ENCODE data around the gene MYL6B.
A peak's percentile ranks its signal among the peaks of the same experiment; 100 is the strongest.
"Not testable (repeated sequence)": the region's sequence is repeated elsewhere in the genome, so short reads cannot be mapped to it uniquely, and the experiment has no call there.

MYL6B gene

DNA sequence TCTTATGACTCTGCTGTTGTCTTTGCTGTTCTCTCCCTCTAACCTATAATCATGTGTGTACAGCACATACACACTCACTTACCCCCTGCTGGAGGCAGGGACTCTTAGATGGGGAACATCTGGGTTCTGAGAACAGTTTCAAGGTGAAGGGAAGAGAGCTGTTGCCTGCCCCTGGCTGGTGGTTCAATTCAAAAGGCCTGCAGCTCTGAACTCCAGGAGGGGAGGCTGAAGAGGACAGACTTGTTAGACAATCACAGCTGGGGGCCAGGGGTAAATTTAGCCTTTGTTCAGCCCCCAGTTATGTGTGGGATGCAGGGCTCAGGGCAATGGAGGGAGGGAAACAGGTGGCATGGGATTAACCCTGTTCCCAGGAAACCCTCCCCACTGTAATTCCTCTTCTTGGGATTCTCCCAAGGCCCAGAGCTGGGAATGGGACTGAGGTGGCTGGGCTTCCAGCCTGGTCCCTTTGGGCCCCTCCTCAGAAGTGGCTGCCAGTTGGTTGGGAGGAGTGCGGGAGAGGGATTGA is 1.9 kb downstream of the MYL6B start:
- DNase-seq = peak in 1 of 2 experiments; percentile 27

DNA sequence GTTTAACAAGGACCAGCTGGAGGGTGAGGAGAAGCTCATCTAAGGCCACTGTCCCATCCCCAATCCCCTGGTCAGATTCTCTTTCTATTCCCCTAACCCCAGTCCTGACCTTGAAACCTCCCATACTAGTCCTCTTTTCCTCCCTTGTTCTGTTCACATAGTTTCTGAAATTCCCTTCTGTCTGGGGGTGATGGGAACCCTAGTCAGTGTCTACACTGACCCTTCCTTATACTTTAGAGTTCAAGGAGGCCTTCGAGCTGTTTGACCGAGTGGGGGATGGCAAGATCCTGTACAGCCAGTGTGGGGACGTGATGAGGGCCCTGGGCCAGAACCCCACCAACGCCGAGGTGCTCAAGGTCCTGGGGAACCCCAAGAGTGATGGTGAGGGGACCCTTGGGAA is 2.4 kb downstream of the MYL6B start:
- DNase-seq = no peak

DNA sequence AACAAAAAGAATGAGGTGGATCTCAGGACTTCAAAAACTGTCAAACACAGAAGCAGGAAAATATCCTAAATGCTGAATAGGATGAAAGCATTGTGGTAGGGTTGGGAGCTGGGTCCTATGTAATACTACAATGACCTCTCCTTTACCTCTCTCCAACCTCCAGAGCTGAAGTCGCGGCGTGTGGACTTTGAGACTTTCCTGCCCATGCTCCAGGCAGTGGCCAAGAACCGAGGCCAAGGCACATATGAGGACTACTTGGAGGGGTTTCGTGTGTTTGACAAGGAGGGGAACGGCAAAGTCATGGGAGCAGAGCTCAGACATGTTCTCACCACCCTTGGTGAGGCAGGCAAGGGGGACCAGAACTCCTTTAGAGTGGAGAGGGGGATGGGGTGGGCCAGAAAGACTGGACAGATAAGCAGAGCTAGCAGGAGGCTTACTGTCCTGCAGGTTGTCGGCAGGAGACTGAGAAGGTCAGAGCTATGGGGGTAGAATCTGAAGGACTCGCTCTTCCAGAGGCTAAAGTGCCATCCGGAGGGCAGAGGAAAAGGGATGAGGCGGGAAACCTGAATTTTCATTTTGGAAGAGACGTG is 3.0 kb downstream of the MYL6B start:
- DNase-seq = no peak

DNA sequence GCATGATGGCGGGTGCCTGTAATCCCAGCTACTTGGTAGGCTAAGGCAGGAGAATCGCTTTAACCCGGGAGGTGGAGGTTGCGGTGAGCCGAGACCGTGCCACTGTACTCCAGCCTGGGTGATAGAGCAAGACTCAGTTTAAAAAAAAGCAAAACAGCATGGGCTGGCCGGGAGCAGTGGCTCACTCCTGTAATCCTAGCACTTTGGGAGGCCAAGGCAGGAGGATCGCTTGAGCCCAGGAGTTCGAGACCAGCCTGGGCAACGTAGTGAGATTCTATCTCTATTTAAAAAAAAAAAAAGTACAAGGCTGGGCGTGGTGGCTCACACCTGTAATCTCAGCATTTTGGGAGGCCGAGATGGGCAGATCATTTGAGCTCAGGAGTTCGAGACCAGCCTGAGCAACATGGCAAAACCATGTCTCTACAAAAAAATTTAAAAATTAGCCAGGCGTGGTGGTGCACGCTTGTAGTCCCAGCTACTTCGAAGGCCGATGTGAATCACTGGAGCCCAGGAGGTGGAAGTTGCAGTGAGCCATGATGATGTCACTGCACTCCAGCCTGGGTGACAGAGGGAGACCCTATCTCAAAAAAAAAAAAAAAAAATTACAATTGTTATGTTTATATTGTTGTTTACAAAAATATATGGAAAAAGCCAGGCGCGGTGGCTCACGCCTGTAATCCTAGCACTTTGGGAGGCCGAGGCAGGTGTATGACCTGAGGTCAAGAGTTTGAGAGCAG is 4.2 kb downstream of the MYL6B start:
- DNase-seq = not testable (repeated sequence)

DNA sequence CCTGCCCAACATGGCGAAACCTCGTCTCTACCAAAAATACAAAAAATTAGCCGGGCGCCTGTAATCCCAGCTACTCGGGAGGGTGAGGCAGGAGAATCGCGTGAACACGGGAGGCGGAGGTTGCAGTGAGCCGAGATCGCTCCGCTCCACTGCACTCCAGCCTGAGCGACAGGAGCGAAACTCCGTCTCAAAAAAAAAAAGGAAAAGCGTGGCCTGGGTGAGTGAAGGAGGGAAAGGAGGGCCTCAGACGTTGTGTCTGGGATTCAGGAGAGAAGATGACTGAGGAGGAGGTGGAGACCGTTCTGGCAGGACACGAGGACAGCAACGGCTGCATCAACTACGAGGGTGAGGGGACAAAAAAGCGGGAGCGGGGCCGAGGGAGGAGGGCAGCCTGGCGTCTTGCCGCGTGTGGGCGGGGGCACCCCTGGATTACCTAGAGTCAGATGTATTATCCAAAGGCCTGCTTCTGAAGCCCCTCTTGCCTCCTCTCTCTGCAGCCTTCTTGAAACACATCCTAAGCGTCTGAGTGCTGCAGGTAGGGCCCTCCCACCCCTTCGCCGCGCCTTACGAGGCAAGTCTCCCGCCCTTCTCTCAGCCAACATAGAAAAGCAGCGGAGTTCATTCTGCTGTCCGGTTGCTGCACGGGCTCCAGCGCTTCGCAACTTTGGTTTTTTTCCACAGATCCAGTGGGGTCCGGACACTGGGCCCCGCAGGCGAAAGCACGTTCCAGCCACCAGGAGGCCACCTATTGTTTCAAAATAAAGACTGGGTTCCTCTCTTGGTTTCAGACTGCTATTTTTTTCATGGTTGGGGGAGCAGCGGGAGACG is 5.0 kb downstream of the MYL6B start:
- DNase-seq = peak; percentile 80 to 84

DNA sequence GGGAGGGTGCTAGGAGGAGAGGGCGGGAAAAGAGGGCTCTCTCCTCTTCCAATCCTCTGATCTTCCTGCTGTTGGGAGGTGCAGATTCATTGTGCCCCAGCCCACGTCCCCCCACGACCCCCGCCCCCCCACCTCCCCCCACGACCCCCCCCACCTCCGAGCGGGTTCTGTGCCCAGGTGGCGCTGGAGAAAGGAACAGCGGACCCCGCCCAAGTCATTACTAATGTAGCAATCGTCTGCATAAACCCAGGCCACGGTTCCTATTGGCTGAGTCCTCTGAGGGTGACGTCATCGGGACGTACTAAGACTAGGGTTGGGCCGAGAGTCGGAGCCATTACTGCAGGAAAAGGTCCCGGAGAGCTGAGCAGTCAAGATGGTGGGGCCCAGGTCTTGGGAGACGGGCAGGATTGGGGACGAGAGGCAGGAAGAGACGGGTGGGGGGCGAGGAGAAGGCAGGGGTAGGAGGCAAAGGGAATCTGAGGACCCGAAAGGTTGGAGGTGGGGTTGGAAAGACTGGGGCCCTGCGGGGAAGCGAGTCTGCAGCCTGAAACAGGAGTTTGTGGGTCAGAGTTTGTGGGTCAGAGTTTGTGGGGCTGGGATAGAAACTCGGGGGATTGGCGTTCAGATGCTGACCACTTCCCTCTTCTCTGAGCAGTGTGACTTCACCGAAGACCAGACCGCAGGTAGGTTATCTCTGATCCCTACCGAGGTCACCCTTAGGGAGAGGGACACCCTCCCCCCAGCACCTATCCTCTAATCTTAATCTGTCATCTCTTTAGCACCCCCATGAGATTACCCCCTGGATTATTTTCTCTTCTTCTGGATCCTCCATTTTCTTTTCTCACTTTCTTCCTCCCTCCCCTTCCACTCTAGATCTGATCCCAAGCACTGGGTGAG is 5.9 kb downstream of the MYL6B start, which contains the start of gene MYL6:
TSS of gene MYL6 (plus strand) at position 331 of the 897 bp plus-strand sequence. CDS start at position 374, 43 bp downstream.
- peak; percentile 99 for DNase-seq

DNA sequence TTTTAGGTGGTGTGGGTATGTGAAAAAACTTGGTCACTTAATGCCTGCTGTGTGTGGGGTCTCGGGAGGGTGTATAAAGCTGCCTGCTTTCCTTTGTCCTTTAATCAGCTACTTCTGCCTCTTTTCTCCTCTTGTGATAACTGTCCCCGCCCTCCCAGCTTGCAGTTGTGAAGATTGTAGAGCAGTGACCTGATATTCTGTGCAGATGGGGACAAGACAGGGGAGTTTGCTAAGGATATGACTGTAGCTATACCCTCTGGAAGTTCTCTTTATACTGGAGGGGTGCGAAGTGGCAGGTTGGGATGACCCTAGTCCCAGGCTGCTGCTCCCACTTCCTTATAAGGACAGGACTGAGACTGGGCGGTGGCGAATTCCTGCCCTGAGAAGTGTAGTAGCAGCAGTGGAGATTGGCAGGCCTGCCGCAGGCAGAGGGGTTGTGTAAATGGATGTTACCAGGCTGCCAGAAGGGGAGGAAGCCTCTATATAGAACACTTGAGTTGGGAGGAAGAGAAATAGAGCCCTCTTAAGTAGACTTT is 6.6 kb downstream of the MYL6B start:
- peak in 1 of 2 experiments; percentile 56 for DNase-seq

DNA sequence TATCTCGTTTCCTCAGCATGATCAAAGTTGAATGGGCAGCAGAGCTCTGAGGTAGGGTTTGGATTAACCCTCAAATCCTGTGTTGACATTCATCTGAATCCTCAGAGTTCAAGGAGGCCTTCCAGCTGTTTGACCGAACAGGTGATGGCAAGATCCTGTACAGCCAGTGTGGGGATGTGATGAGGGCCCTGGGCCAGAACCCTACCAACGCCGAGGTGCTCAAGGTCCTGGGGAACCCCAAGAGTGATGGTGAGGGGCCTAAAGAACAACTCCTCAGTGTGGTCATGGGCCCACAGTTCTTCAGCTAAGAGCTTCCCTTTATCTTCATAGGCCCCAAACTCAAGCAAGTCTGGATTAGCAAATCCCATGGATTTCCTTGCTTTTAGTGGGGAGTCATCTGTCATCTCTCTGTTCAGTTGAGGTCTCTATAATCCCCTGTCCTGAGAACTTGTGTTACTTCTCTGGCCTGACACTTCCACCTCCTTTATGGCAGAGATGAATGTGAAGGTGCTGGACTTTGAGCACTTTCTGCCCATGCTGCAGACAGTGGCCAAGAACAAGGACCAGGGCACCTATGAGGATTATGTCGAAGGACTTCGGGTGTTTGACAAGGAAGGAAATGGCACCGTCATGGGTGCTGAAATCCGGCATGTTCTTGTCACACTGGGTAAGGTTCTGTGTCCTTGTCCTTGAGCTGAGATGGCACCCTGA is 7.2 kb downstream of the MYL6B start:
- peak in 1 of 2 experiments; percentile 17 for DNase-seq

DNA sequence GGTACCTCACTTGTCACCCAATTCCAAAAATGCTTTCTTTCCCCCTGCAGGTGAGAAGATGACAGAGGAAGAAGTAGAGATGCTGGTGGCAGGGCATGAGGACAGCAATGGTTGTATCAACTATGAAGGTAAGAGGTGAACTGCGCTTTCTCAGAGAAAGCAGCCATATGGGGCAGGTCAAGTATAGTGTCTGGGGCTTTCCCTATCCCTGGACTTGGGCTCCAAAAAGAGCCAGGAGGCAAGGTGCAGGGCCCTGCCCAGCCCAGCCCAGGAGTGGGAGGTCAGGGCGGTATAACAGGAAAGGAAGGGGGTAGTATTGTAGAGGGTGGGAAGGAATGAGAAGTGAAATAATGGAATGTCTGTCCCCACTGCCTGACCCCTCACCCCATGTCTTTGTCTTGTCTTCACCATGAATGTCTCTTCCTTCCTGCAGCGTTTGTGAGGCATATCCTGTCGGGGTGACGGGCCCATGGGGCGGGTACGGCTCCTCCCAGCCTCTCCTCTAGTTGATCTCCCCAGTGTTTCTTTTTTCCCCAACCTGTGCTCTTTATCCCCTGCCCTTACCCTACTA is 7.9 kb downstream of the MYL6B start:
- DNase-seq = peak in 1 of 2 experiments; percentile 17

DNA sequence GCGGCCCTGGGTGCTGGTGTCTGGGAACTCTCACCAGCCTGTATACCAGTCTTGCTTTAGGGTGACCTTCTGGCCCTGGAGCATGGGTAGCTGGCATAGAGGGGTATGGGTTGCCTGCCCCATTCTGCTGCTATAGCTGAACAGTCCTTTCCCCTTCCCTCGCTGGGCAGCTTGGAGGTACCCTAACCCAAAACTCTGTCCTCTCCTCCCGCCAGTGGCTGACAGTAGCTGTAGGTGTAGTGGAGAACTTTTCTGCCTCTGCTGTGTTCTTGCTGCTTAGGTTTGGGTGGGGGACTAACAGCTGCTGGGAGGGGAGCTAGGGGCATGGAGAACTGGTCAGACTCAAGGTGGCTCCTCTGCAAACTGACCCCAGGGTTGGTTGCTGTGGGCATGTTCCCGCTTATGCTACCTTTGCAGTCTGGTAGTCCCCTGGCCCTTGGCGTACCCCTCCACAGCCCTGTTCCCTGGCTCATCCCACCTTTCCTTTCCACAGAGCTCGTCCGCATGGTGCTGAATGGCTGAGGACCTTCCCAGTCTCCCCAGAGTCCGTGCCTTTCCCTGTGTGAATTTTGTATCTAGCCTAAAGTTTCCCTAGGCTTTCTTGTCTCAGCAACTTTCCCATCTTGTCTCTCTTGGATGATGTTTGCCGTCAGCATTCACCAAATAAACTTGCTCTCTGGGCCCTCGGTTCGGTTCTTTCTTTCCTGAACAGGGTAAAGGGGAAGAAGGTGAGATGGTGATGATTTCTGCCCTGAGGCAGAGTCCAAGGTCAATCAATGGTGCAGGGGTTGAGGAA is 8.7 kb downstream of the MYL6B start:
- no peak for DNase-seq

DNA sequence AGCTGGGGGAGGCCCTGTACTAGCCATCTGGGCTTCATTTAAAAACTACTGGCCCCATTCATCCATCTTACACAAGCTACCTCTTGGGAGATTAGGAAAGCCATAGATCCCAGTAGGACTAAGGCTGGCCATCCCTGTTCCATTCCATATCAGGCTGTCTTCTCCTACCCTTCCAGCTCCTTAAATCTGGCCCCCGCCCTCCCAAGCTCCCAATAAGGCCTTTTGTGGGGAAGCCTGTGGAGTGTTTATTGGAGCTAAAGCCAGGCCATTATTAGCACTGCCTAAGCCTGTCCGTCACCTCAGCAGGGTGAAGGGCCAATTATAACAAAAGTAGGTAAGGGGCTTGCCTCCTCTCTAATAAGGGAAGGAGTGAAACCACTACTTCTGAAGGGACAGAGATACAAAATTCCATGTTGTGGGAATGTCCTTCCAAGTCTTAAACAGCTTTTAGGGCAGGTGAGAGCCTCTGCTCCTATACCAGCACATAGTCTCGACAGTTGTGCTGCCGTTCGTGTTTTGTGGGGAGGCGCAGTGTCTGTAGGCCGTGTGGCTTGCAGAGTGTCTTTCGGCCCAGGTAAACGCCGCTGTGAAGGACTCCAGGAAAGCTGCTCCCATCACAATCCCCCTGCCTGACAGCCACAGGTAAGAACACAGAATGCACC is 9.4 kb downstream of the MYL6B start:
- DNase-seq = no peak

DNA sequence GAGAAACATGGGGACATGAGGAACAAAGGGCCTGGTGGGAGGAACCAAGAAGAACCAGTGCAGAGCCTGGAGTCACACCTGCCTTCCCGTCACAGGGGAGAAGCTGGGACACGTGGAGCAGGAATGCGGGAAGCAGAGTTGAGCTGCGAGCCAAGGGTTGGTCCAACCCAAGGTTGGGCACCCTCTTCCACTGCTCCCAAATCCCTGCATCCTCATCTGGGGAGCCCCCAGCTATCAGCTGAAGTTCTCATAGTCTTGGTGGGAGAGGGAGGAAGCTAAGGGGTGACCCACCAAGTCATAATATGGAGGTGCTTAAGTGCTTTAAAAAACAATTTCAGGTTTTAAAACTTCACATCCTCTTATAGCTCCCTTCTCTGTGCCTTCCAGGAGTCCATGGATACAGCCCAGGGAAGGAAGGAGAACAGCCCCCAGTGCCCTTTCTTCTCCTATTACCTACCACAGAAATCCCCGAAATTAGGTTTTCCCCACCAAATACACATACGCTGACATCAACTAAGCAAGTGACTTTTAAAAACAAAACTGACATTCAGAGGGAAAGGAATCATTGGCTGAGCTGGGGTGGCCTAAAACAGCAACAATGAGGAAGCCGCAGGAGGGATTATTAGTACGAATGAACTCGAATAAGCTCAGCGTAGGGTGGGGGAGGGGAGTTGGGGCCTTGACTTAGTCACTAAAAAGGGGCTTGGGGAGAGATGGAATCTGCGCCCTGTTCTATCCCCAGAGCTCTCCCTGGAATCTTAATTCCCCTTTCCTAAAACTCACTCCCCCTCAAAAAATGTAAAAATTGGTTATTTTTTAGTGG is 10.3 kb downstream of the MYL6B start:
- DNase-seq = no peak

DNA sequence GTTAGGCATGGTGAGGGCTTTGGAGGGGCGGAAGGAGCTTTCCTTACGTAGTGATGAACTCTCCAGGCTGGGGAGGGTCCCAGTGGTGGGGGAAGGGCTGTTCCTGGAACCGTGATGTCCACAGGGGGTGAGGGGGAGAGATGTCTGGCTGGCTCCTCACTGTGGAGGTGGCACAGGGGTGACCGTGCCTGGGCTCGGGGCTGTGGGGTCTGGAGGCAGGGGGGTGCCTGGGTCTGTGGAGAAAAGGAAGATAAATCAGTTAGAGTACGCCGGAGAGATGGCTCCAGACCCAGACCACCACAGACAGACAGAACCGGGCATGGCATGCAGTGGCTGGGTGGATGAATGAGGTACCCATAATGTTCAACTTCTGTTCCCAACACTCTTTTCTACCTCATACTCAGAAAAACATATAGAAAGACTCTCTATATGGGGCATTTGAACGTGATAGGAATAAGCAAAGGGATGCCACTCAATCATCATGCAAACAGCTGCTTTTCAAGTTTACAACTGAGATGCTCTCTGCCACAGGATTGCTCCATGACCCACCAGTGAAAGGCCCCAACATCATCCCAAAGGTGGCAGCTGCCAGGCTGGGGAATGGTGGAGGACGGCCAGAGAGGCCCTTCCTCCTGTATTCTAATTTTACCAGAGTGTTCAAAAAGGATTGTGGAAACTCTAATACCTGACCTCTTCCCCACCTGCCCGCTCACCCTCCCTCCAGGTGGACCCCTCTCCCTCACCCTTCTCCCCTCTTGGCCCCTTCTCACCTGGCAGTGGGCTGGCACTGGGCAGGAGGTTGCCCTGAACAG is 11.4 kb downstream of the MYL6B start:
- DNase-seq = no peak

DNA sequence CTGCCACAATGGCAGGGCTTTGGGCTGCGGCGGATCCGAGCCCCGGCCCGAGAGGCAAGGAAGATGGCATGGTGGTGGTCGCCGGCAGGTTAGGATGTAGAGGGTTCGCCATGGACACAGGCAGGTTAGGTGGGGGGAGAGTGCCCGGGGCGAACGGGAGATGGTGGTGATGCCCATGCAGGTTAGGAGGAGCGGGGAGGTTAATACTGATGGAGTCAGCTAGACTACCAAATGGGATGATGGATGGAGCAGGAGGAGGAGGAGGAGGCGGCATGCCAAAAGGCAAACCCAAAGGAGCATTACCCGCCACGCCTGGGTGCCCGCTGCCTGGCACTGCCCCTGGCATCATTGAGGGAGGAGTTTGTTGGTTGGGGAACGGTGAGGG is 11.9 kb downstream of the MYL6B start:
- no peak for DNase-seq

DNA sequence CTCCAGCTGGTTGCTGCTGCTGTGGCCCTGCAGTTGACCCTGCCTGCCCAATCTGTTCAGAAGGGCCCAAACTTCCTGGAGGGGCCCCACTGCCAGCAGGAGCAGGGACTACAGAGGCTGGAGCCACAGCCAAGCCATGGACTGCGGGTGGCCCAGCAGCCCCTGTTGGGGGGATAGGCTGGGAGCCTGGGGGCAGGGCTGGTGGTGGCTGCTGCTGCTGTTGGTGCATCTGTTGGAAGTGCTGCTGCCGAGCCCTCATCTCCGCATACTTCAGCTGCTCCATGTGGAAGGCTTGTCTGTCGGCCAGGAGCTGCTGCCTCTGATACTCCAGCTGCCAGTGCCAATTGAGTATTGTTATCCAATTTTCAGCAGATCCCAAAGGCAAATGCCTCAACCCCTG is 13.0 kb downstream of the MYL6B start:
- DNase-seq = no peak

DNA sequence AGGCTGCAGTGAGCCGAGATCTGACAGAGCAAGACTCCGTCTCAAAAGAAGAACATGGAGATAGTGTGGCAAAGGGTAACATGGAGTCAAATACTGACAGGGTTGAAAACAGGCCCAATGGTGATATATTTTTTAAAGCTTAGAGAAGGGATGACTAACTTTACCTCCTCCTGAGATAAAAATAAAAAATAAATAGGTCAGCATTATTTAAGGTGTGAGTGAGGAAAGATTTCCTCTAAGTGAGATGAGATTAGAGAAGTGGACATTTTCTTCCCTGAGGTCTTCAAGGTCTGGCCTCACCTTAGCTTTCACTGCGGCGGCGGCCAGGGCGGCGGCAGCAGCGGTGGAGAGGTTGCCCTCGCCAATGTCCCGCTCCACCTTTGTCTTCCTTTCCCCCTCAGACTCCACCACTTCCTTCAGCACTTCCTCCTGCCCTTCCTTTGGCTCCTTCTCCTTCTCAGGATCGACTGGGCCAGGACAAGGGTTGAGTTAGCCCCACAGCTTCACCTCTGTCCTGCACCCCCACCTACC is 16.9 kb downstream of the MYL6B start:
- no peak for DNase-seq

DNA sequence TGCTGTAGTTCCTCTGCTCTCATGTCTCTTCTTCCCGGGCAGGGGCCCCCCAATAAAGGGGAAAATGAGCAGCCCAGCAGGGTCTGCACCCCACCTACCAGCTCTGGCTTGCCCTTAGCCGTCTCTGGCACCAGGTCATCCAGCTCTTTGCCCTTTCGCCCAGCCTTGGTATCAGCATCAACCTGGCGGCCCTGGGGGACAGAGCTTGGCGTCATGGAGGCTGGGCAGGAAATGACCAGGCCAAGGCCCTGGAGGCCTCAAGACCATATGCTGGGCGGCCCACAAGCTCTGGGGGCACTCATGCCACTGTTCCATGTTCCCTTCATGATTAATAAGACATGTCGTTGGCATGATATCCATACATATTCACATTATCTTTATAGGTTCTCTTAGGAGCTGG is 20.5 kb downstream of the MYL6B start:
- DNase-seq = no peak

DNA sequence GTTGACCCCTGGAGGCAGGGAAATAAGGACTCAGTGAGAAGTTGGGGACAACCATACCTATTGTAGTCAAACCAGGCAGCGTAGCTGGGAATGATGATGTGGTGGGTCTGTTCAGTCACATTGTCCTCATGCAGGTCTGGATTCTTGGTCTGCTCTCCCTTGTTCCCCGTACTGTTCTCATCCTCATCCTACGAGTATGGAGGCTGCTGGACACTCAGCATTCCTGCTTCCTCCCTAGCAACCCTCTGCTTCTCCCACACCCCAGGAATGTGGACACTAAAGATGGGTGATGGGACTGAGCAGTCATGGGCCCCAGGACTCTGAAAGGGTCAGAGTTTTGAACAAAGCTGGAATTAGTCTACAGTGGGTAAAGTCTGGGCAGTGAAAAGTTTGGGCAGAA is 26.0 kb downstream of the MYL6B start:
- DNase-seq = no peak

All from NCI-H2081 (cell line).